Neural progenitor cell (in vitro differentiated cells): ENCODE data around the gene DCTN2.

ENCODE experiments used
- CTCF ChIP-seq: fragments of 200-600 bp; sonication (generic); IDR thresholded peaks from 2 replicates; pipeline ENCODE4 v1.5.1; 2017; ENCODE audit warnings: antibody characterized with exemption, mild to moderate bottlenecking
- EZH2 ChIP-seq: fragments of 200-600 bp; sonication (generic); IDR thresholded peaks from 2 replicates; pipeline ENCODE4 v1.6.1; 2017; ENCODE audit warnings: antibody characterized with exemption, mild to moderate bottlenecking, moderate library complexity

- TF ChIP-seq CTCF (no peak), EZH2 (no peak)
These were observed 1.1 kb downstream of the DCTN2 start for GRCh38 chr12:57545809-57546437.
